Stimulated activated CD8-positive, alpha-beta memory T cell treated with anti-CD3 and anti-CD28 coated beads, Interleukin-4, amount 100 ng/mL, for 4 hours (primary cell): Measurements from ENCODE around the gene SNCAIP.
"Not testable (repeated sequence)": the region's sequence is repeated elsewhere in the genome, so short reads cannot be mapped to it uniquely, and the experiment has no call there.

Experiments
- DNase-seq, 2 donors: peaks; one replicate each; pipeline ENCODE4 v3.0.0-alpha.2; 2020; ENCODE audit warnings: low read depth in 2 of 2, low spot score in 1 of 2

Gene SNCAIP

GRCh38 chr5:122463221-122463620 is 151.2 kb downstream of the SNCAIP start:
- DNase-seq, result no peak

GRCh38 chr5:122464191-122464590 is 152.2 kb downstream of the SNCAIP start:
- no peak for DNase-seq

- no peak for DNase-seq
Measured at GRCh38 chr5:122465031-122465577, 153.1 kb downstream of the SNCAIP start.

GRCh38 chr5:122465994-122466393 is 154.0 kb downstream of the SNCAIP start:
- DNase-seq, result no peak

- no peak for DNase-seq
Measured at GRCh38 chr5:122468351-122469116, 156.5 kb downstream of the SNCAIP start.

- no peak for DNase-seq
Measured at GRCh38 chr5:122469384-122469919, 157.4 kb downstream of the SNCAIP start.

GRCh38 chr5:122470365-122470764 is 158.3 kb downstream of the SNCAIP start:
- DNase-seq, result no peak

GRCh38 chr5:122471031-122471751 is 159.2 kb downstream of the SNCAIP start:
- DNase-seq, result no peak

- no peak for DNase-seq
Measured at GRCh38 chr5:122471752-122472061, 159.7 kb downstream of the SNCAIP start.

- DNase-seq, result no peak
Measured at GRCh38 chr5:122473138-122473843, 161.3 kb downstream of the SNCAIP start.

GRCh38 chr5:122473941-122474340 is 161.9 kb downstream of the SNCAIP start:
- no peak for DNase-seq

- no peak for DNase-seq
Measured at GRCh38 chr5:122478741-122479442, 166.9 kb downstream of the SNCAIP start.

GRCh38 chr5:122480146-122480545 is 168.1 kb downstream of the SNCAIP start:
- no peak for DNase-seq

GRCh38 chr5:122484103-122484502 is 172.1 kb downstream of the SNCAIP start:
- DNase-seq, result no peak

- no peak for DNase-seq
Measured at GRCh38 chr5:122485226-122485625, 173.2 kb downstream of the SNCAIP start.

GRCh38 chr5:122486616-122487015 is 174.6 kb downstream of the SNCAIP start:
- not testable (repeated sequence) for DNase-seq

- no peak for DNase-seq
Measured at GRCh38 chr5:122490718-122491117, 178.7 kb downstream of the SNCAIP start.

GRCh38 chr5:122492675-122493074 is 180.6 kb downstream of the SNCAIP start:
- DNase-seq, result no peak

GRCh38 chr5:122493091-122494021 is 181.3 kb downstream of the SNCAIP start:
- no peak for DNase-seq

GRCh38 chr5:122494109-122494508 is 182.1 kb downstream of the SNCAIP start:
- DNase-seq, result no peak
